ENCODE measurements around the gene IL7R. TPM values are rescaled to one million over a fixed set of nuclear protein-coding genes. Genes with fewer than 3 reads are reported as not detected.
A peak's percentile ranks its signal among the peaks of the same experiment; 100 is the strongest.

Gene IL7R
- total and polyA plus RNA-seq, 2 of the 13 experiments (the other 11 are each of a cell fraction or from before 2014, with no cell fraction given) = not detected

GRCh38 chr5:35924950-35925722 is 68.4 kb downstream of the IL7R start (continued):
- peak; percentile 62; the same call in 1 of the 2 replicates for TF ChIP-seq MYC (CRISPR knock-in tag; IDR thresholded peaks at IDR 0.05; ENCODE audit: borderline replicate concordance)
- peak; percentile 87 for TF ChIP-seq CTCF (CRISPR knock-in tag; IDR thresholded peaks at IDR 0.05)
- TF ChIP-seq ZNF629 (CRISPR knock-in tag; conservative IDR thresholded peaks at IDR 0.05) = no peak
- peak; percentile 32 for TF ChIP-seq TEAD3 (CRISPR knock-in tag; optimal IDR thresholded peaks at IDR 0.05; ENCODE audit: borderline replicate concordance)
- TF ChIP-seq SMC3 (IDR thresholded peaks at IDR 0.05; ENCODE audit: low read length) = 0 out of 2 replicates have a peak, but pooled peaks have one; percentile 17
- TF ChIP-seq ZNF530 (CRISPR knock-in tag; IDR thresholded peaks at IDR 0.05; ENCODE audit: low read depth) = no peak
- TF ChIP-seq MNT (IDR thresholded peaks at IDR 0.05) = peak; percentile 82
- TF ChIP-seq MAX (IDR thresholded peaks at IDR 0.05) = 0 out of 2 replicates have a peak, but pooled peaks have one; percentile 43
- no peak for TF ChIP-seq ZC3H4 (CRISPR knock-in tag; IDR thresholded peaks at IDR 0.05; ENCODE audit: borderline replicate concordance)
- TF ChIP-seq ZFP62 (CRISPR knock-in tag; IDR thresholded peaks at IDR 0.05) = no peak
- TF ChIP-seq STAG1 (CRISPR knock-in tag; IDR thresholded peaks at IDR 0.05) = peak; percentile 79
- no peak for TF ChIP-seq PITX1 (CRISPR knock-in tag; IDR thresholded peaks at IDR 0.05)

Measured in HepG2 (cell line).